BLaER1 treated with 17β-estradiol and CSF1 and Interleukin-3, amounts not matched to agents 10 nM and 100 nM (cell line): ENCODE data around the gene ABI3BP.

ENCODE experiments used
- H3K27ac ChIP-seq, 11 experiments: shearing (Covaris generic); formaldehyde crosslinking; 2 replicates each; pipeline ENCODE4 v1.8.1; 2022
- H3K27me3 ChIP-seq, 11 experiments: shearing (Covaris generic); formaldehyde crosslinking; 2 replicates each; pipeline ENCODE4 v1.8.1; 2022
- H3K36me3 ChIP-seq, 11 experiments: shearing (Covaris generic); formaldehyde crosslinking; 2 replicates each; pipeline ENCODE4 v1.8.1; 2022
- H3K4me1 ChIP-seq, 10 experiments: shearing (Covaris generic); formaldehyde crosslinking; 2 replicates each; pipeline ENCODE4 v1.8.1; 2022
- H3K4me2 ChIP-seq, 11 experiments: shearing (Covaris generic); formaldehyde crosslinking; 2 replicates each; pipeline ENCODE4 v1.8.1; 2022
- H3K4me3 ChIP-seq, 10 experiments: shearing (Covaris generic); formaldehyde crosslinking; 2 replicates each; pipeline ENCODE4 v1.8.1; 2022
- H3K9ac ChIP-seq, 11 experiments: shearing (Covaris generic); formaldehyde crosslinking; 2 replicates each; pipeline ENCODE4 v1.8.1; 2022
- H3K9me3 ChIP-seq, 11 experiments: shearing (Covaris generic); formaldehyde crosslinking; replicated peaks in 1 of 11; 2 replicates each; pipeline ENCODE4 v1.8.1; 2022
- H4K20me1 ChIP-seq, 11 experiments: shearing (Covaris generic); formaldehyde crosslinking; 2 replicates each; pipeline ENCODE4 v1.8.1; 2022
- Cebpa-rat ChIP-seq, 11 experiments: shearing (Covaris generic); IDR thresholded peaks; 2 replicates each; pipeline ENCODE4 v1.8.1; 2022

Gene ABI3BP

GRCh38 chr3:100779480-100779879 lies 213.7 kb downstream of the ABI3BP start:
- H3K4me1 ChIP-seq, result no peaks in the 10 kb centered on the region
- no peak overlapping the region for H3K9ac ChIP-seq
- H3K4me3 ChIP-seq, result no peak overlapping the region
- no peaks in the 10 kb centered on the region for H3K36me3 ChIP-seq
- no peak for TF ChIP-seq Cebpa-rat (IDR thresholded peaks at IDR 0.05)
- H3K9me3 ChIP-seq, result no peaks in the 10 kb centered on the region; a peak in 1 of 22 replicates
- H4K20me1 ChIP-seq, result no peaks in the 10 kb centered on the region
- no peak overlapping the region for H3K4me2 ChIP-seq
- no peaks in the 10 kb centered on the region for H3K27me3 ChIP-seq
- no peak overlapping the region for H3K27ac ChIP-seq

- Histone ChIP-seq H3K9ac (no peak overlapping the region), H3K36me3 (no peaks in the 10 kb centered on the region), H3K27me3 (no peaks in the 10 kb centered on the region), H3K4me3 (no peak overlapping the region), H3K4me2 (no peak overlapping the region), H3K4me1 (no peaks in the 10 kb centered on the region), H4K20me1 (no peaks in the 10 kb centered on the region), H3K9me3 (no peaks in the 10 kb centered on the region), H3K27ac (no peak overlapping the region)
- TF ChIP-seq Cebpa-rat (IDR thresholded peaks at IDR 0.05), result no peak
These were observed 215.9 kb downstream of the ABI3BP start for GRCh38 chr3:100777271-100777670.

- no peak overlapping the region for H3K9ac ChIP-seq
- no peak overlapping the region for H3K4me3 ChIP-seq
- no peak for TF ChIP-seq Cebpa-rat (IDR thresholded peaks at IDR 0.05)
- H3K9me3 ChIP-seq, result no peaks in the 10 kb centered on the region
- H3K36me3 ChIP-seq, result no peaks in the 10 kb centered on the region
- no peaks in the 10 kb centered on the region for H4K20me1 ChIP-seq
- no peaks in the 10 kb centered on the region for H3K27me3 ChIP-seq
- H3K4me1 ChIP-seq, result no peaks in the 10 kb centered on the region
- H3K27ac ChIP-seq, result no peak overlapping the region
- no peak overlapping the region for H3K4me2 ChIP-seq
These were observed 216.5 kb downstream of the ABI3BP start for GRCh38 chr3:100776746-100777145.

- H3K27me3 ChIP-seq, result no peaks in the 10 kb centered on the region
- H3K9ac ChIP-seq, result no peak overlapping the region
- no peaks in the 10 kb centered on the region for H3K4me1 ChIP-seq
- H3K27ac ChIP-seq, result no peak overlapping the region
- no peak overlapping the region for H3K4me2 ChIP-seq
- no peak for TF ChIP-seq Cebpa-rat (IDR thresholded peaks at IDR 0.05)
- H3K9me3 ChIP-seq, result no peaks in the 10 kb centered on the region
- no peak overlapping the region for H3K4me3 ChIP-seq
- H4K20me1 ChIP-seq, result no peaks in the 10 kb centered on the region
- H3K36me3 ChIP-seq, result no peaks in the 10 kb centered on the region
These were observed 217.0 kb downstream of the ABI3BP start for GRCh38 chr3:100776097-100776729.

GRCh38 chr3:100775669-100776068 lies 217.6 kb downstream of the ABI3BP start:
- H4K20me1 ChIP-seq, result no peaks in the 10 kb centered on the region
- H3K9me3 ChIP-seq, result no peaks in the 10 kb centered on the region
- no peak overlapping the region for H3K4me2 ChIP-seq
- no peaks in the 10 kb centered on the region for H3K4me1 ChIP-seq
- no peak overlapping the region for H3K27ac ChIP-seq
- no peak overlapping the region for H3K4me3 ChIP-seq
- no peak overlapping the region for H3K9ac ChIP-seq
- no peaks in the 10 kb centered on the region for H3K27me3 ChIP-seq
- H3K36me3 ChIP-seq, result no peaks in the 10 kb centered on the region
- TF ChIP-seq Cebpa-rat (IDR thresholded peaks at IDR 0.05), result no peak

GRCh38 chr3:100775226-100775625 lies 218.0 kb downstream of the ABI3BP start:
- no peaks in the 10 kb centered on the region for H3K36me3 ChIP-seq

GRCh38 chr3:100769693-100770092 lies 223.5 kb downstream of the ABI3BP start:
- Histone ChIP-seq H3K27ac (no peak overlapping the region), H3K9me3 (no peaks in the 10 kb centered on the region), H3K9ac (no peak overlapping the region), H3K4me2 (no peak overlapping the region), H3K36me3 (0 out of 22 replicates have a peak, but pooled peaks cover 0 to 7% (median 0%) of the 10 kb centered on the region in 11 experiments), H3K4me1 (no peaks in the 10 kb centered on the region), H3K4me3 (no peak overlapping the region), H4K20me1 (no peaks in the 10 kb centered on the region), H3K27me3 (no peaks in the 10 kb centered on the region)
- TF ChIP-seq Cebpa-rat (IDR thresholded peaks at IDR 0.05), result no peak

More at GRCh38 chr3:100775226-100775625, 218.0 kb downstream of the ABI3BP start:
- H3K9ac ChIP-seq, result no peak overlapping the region
- H3K27me3 ChIP-seq, result no peaks in the 10 kb centered on the region
- H3K4me2 ChIP-seq, result no peak overlapping the region
- no peak for TF ChIP-seq Cebpa-rat (IDR thresholded peaks at IDR 0.05)
- no peaks in the 10 kb centered on the region for H3K9me3 ChIP-seq
- H3K4me3 ChIP-seq, result no peak overlapping the region
- H3K4me1 ChIP-seq, result no peaks in the 10 kb centered on the region
- H4K20me1 ChIP-seq, result no peaks in the 10 kb centered on the region
- no peak overlapping the region for H3K27ac ChIP-seq

- H3K4me2 ChIP-seq, result no peak overlapping the region
These were observed 227.2 kb downstream of the ABI3BP start for GRCh38 chr3:100766069-100766468.

GRCh38 chr3:100765437-100765975 lies 227.7 kb downstream of the ABI3BP start:
- Histone ChIP-seq H3K4me3 (no peak overlapping the region; a peak in 1 of 20 replicates), H3K9ac (no peak overlapping the region), H3K4me1 (peaks cover 0 to 9% (median 0%) of the 10 kb centered on the region in 10 experiments; a peak in 3 of 20 replicates), H3K9me3 (no peaks in the 10 kb centered on the region), H3K27ac (no peak overlapping the region), H3K4me2 (no peak overlapping the region), H4K20me1 (no peaks in the 10 kb centered on the region), H3K36me3 (0 out of 22 replicates have a peak, but pooled peaks cover 0 to 7% (median 0%) of the 10 kb centered on the region in 11 experiments), H3K27me3 (no peaks in the 10 kb centered on the region)
- no peak for TF ChIP-seq Cebpa-rat (IDR thresholded peaks at IDR 0.05)

More at GRCh38 chr3:100766069-100766468, 227.2 kb downstream of the ABI3BP start:
- H3K27ac ChIP-seq, result no peak overlapping the region
- TF ChIP-seq Cebpa-rat (IDR thresholded peaks at IDR 0.05), result no peak
- 0 out of 22 replicates have a peak, but pooled peaks cover 0 to 7% (median 0%) of the 10 kb centered on the region in 11 experiments for H3K36me3 ChIP-seq
- no peak overlapping the region for H3K4me3 ChIP-seq
- no peaks in the 10 kb centered on the region for H3K9me3 ChIP-seq
- H3K4me1 ChIP-seq, result peaks cover 0 to 9% (median 0%) of the 10 kb centered on the region in 10 experiments; a peak in 3 of 20 replicates
- no peak overlapping the region for H3K9ac ChIP-seq
- no peaks in the 10 kb centered on the region for H4K20me1 ChIP-seq
- no peaks in the 10 kb centered on the region for H3K27me3 ChIP-seq

GRCh38 chr3:100761951-100762350 lies 231.3 kb downstream of the ABI3BP start:
- Histone ChIP-seq H3K27ac (no peak overlapping the region), H4K20me1 (no peaks in the 10 kb centered on the region), H3K4me2 (no peak overlapping the region; a peak in 2 of 22 replicates), H3K27me3 (no peaks in the 10 kb centered on the region), H3K9me3 (no peaks in the 10 kb centered on the region), H3K36me3 (0 out of 22 replicates have a peak, but pooled peaks cover 0 to 7% (median 0%) of the 10 kb centered on the region in 11 experiments), H3K4me1 (peaks cover 0 to 9% (median 0%) of the 10 kb centered on the region in 10 experiments; a peak in 3 of 20 replicates), H3K9ac (no peak overlapping the region), H3K4me3 (no peak overlapping the region)
- no peak for TF ChIP-seq Cebpa-rat (IDR thresholded peaks at IDR 0.05)
